RCC 7860 (cell line): ENCODE results near the gene ERMN.

Experiments
- DNase-seq: peaks from one replicate; pipeline ENCODE4 v3.0.0-alpha.2; 2015; ENCODE audit warnings: low spot score
- FAIRE-seq: peaks from 2 replicates; lab custom pipeline; 2012; peaks lifted over from hg19 to GRCh38; lab: Jason Lieb, UNC

Gene ERMN

GRCh38 chr2:157333304-157334047, 7.9 kb upstream of the ERMN start:
- no peak for FAIRE-seq
- DNase-seq: no peak

GRCh38 chr2:157329524-157329923, 3.9 kb upstream of the ERMN start:
- no peak for DNase-seq
- no peak for FAIRE-seq

GRCh38 chr2:157327621-157328500, 2.2 kb upstream of the ERMN start:
- FAIRE-seq: no peak
- DNase-seq: peak; percentile 39

DNA sequence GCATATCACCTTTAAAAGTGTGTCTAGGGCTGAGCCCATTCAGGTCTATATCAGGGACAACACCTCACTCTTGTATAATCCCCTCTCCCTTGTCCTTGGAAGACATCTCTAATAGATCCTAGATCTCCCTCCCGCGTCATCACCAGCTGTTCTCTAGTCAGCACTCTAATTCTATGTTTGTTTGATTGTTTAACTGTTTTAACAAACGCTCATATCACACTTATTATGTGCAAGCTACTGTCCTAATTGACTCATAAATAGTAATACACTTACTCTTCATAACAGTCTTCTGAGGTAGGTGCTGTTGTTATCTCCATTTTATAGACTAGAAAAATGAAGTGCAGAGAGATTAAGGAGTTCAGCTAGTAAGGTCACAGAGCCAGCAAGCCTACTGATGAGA, 1.6 kb upstream of the ERMN start:
- DNase-seq: no peak
- no peak for FAIRE-seq

DNA sequence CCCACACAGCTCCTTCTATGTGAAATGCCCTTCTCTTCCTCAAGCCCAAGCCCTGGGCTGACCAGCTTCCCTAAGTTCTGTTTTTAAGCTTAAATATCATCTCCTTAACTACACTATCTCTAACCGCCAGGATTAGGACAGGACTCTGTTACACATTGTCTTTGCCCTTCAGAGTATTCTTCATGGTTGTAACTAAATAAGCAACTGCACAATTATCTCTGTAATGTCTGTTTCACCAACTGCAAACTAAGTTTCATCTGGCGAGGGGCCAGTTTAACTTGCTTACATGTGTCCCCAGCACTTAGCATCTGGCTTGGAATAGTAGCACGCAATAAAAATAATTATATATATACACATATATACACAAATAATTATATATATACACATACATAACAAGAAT, 1.1 kb upstream of the ERMN start:
- FAIRE-seq (no peak), DNase-seq (no peak)

DNA sequence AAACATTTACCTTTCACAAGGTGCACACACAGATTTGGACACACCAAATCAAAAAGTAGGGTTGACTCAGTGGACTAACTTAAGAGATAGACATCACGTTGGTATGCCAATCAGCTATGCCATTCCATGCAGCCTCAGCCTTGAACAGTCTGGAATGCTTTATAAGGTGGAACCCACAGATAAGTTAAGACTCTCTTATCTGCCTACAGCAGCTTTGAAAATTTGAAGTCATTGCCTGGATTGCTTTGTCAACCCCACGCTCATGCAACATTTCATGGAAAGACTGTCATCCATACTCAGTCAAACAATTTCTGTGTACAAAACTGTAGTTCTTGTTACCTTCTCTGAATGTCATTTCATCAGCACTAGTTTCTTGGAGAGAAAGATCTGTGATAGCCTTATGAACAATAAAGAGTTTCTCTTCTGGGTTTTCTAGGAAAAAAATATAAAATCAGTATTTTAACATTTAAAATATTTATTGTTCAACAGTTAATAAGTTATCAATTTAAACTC, 1.2 kb downstream of the ERMN start:
- DNase-seq: no peak
- no peak for FAIRE-seq

DNA sequence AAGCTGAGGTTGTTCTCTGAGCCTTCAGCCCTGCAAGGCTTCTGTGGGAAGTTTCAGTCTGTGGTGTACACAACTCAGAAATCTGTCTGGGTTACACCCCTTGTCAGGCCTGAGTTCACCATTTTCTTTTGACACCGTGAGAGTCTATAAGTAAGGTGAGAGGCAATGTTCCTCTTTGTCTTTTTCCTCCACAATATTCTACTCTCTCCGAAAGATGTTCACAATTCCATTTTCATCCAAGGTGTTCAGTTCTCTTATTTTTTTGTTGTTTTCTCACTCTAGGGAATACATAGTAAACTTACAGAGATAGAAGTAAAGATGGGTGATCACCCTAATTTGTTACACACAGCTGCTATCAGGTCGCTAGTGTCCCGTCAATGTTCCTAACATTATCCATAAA, 3.2 kb downstream of the ERMN start:
- DNase-seq: no peak
- no peak for FAIRE-seq

DNA sequence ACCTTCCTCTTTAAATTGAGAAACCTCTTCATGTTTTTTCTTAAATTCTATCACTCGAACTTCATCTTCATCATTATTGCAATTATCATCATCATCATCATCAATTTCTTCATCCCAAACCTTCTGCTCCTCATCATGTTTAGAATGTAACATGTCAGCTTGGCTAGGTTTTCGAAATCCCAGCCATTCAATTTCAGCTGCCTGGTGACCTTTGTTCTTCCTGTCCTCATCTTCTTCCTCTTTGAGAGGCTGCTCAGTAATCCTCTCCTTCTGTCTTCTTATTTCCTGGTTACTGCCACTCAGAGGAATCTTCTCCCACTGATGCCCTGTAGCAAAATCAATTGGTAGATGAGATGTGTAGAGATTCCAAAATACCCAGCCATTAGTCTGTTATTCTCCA, 4.2 kb downstream of the ERMN start:
- DNase-seq (no peak), FAIRE-seq (no peak)

- DNase-seq (no peak), FAIRE-seq (no peak)
Measured at GRCh38 chr2:157320409-157320808, 5.2 kb downstream of the ERMN start.

DNA sequence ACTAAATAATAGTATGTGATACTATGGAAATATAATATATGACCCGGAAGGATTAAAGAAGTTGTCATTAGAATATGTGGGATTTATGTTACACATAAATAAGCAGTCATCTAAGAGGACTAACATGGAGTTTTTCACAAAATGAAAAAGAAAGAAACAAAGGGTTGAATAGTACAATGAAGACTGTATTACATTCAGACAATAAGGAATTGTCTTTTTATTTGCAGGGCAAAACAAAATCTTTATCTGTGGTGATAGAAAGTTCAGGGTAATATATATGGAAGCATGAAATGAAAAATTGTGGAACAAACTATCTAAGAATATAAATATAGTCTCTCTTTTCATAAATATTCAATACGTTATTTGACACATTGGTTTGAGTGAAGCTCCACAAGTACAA, 5.8 kb downstream of the ERMN start:
- FAIRE-seq (no peak), DNase-seq (no peak)

DNA sequence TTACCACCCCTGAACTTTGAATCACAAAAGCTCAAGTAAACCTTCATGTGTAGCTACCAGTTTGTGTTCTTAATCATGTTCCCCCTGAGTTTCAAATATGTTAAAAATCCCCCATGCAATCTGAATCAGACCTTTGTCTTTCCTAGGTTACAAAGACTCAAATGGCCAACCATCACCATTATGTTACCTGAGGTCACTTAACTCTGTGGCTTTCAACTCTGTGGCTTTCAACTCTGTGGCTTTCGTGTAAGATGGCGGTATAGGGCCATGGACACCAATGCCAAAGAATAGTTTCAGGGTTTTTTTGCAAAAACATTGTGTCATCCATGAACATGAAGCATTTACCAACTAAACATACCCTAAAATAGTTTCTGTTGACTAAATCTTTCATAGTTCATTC, 6.7 kb downstream of the ERMN start:
- DNase-seq (no peak), FAIRE-seq (no peak)

DNA sequence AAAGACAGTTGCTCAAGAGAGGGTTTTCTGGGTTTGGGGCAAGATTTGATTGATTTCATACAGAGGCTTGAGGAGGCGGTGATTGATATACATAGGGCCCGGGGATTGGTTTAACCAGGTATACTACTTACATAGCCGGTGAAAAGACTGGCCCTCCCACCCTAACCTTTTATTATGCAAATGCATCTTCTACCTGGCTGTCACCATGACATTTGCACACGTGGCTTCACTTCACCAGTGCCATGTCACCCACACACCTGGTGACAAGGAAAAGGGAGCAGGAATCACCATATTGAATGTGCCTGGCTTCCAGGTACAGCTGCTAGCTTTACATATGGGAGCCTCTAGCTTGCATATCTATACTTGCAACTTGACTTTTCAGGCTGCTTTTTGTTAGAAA, 9.7 kb downstream of the ERMN start:
- FAIRE-seq (no peak), DNase-seq (no peak)

- FAIRE-seq (no peak), DNase-seq (no peak)
Measured at GRCh38 chr2:157312866-157313486, 12.6 kb downstream of the ERMN start.

GRCh38 chr2:157311706-157312105, 13.9 kb downstream of the ERMN start:
- DNase-seq: no peak
- FAIRE-seq: no peak

- DNase-seq (no peak), FAIRE-seq (no peak)
Measured at GRCh38 chr2:157309878-157310277, 15.7 kb downstream of the ERMN start.

- FAIRE-seq: no peak
- no peak for DNase-seq
Measured at GRCh38 chr2:157307021-157307420, 18.6 kb downstream of the ERMN start.

- FAIRE-seq (no peak), DNase-seq (no peak)
Measured at GRCh38 chr2:157305723-157306110, 19.9 kb downstream of the ERMN start.

GRCh38 chr2:157304811-157305722, 20.6 kb downstream of the ERMN start:
- FAIRE-seq (no peak), DNase-seq (no peak)

- DNase-seq (no peak), FAIRE-seq (no peak)
Measured at GRCh38 chr2:157303612-157304011, 22.0 kb downstream of the ERMN start.

DNA sequence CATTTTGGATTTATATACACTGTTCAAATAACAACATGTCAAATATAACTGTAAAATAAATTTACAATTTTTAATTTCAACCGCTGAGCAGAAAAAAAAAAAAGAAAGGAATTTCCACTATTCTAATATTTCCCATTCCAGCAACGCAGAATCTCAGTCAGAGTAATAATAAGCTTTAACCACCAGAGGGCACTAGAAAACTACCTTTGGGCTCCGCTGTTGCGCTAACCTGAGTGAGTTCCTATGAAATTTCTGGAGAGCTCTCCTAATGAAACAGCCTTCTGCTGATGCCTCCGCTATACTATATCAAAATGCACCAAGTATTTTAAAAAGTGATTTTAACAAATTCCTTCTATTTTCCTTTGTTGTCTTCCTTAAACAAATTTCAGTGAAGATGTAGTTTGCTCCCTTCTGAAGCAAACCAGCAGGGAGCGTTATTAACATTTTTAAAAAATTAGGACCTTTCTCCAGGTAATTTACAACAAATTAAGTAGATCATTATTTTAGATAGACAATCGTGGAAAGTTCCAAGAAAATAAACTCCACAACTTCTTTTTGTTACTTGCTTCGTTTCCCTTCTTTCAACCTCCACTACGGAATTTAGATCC, 23.0 kb downstream of the ERMN start:
- DNase-seq (peak; percentile 39), FAIRE-seq (peak; percentile 60)
